HepG2 (cell line): ENCODE results near the gene MTMR6. TPM values are rescaled to one million over a fixed set of nuclear protein-coding genes. Genes with fewer than 3 reads are reported as not detected.
A peak's percentile ranks its signal among the peaks of the same experiment; 100 is the strongest.

Source experiments
- AGO2 ChIP-seq: fragments of 200-400 bp; formaldehyde crosslinking; optimal IDR thresholded peaks from 2 replicates; pipeline ENCODE3; 2017; ENCODE audit warnings: mild to moderate bottlenecking, low read depth, low read length, moderate library complexity
- FOSL2 ChIP-seq: sonication (generic); formaldehyde crosslinking; IDR thresholded peaks from 2 replicates; pipeline ENCODE4 v1.4.0; 2020; ENCODE audit warnings: missing genetic modification reagents
- JARID2 ChIP-seq: sonication (generic); formaldehyde crosslinking; IDR thresholded peaks from 2 replicates; pipeline ENCODE4 v1.8.1; 2023; ENCODE audit warnings: missing genetic modification reagents, inconsistent platforms; ENCODE audit not compliant: insufficient replicate concordance
- KAT2B ChIP-seq: fragments of 150-350 bp; IDR thresholded peaks from 2 replicates; pipeline ENCODE4 v1.6.1; 2014; ENCODE audit warnings: low read depth, low read length, borderline replicate concordance
- NFE2L2 ChIP-seq: fragments of 150-350 bp; IDR thresholded peaks from 2 replicates; pipeline ENCODE4 v1.6.1; 2014; ENCODE audit warnings: low read length
- PAX8 ChIP-seq: sonication (generic); formaldehyde crosslinking; IDR thresholded peaks from 2 replicates; pipeline ENCODE4 v1.8.0; 2022; ENCODE audit warnings: mild to moderate bottlenecking, missing genetic modification reagents, borderline replicate concordance
- SAP130 ChIP-seq: IDR thresholded peaks from 2 replicates; pipeline ENCODE4 v1.6.1; 2016; ENCODE audit warnings: low read depth
- SNRNP70 ChIP-seq: fragments of 200-400 bp; formaldehyde crosslinking; IDR thresholded peaks from 2 replicates; pipeline ENCODE4 v1.6.1; 2017; ENCODE audit warnings: mild to moderate bottlenecking, low read depth, low read length, moderate library complexity
- TAF1 ChIP-seq: sonication (generic); formaldehyde crosslinking; IDR thresholded peaks from 2 replicates; pipeline ENCODE4 v1.4.0; 2020; ENCODE audit warnings: missing genetic modification reagents
- ZEB1 ChIP-seq: IDR thresholded peaks from 2 replicates; pipeline ENCODE4 v1.6.1; 2012; ENCODE audit warnings: mild to moderate bottlenecking, low read depth, inconsistent platforms; ENCODE audit not compliant: insufficient replicate concordance
- ZFP36L1 ChIP-seq: sonication (generic); formaldehyde crosslinking; IDR thresholded peaks from 2 replicates; pipeline ENCODE4 v1.8.0; 2022; ENCODE audit warnings: mild to moderate bottlenecking, missing genetic modification reagents, moderate library complexity
- ZIK1 ChIP-seq: sonication (generic); formaldehyde crosslinking; IDR thresholded peaks from 2 replicates; pipeline ENCODE4 v1.5.0; 2020; ENCODE audit warnings: mild to moderate bottlenecking, low read depth, missing genetic modification reagents, borderline replicate concordance
- ZNF296 ChIP-seq: sonication (generic); formaldehyde crosslinking; conservative IDR thresholded peaks from 2 replicates; pipeline ENCODE4 v1.5.0; 2020; ENCODE audit warnings: mild to moderate bottlenecking, missing genetic modification reagents
- ZNF331 ChIP-seq: sonication (generic); formaldehyde crosslinking; IDR thresholded peaks from 2 replicates; pipeline ENCODE4 v1.4.0; 2020; ENCODE audit warnings: missing genetic modification reagents
- ZNF501 ChIP-seq: sonication (generic); formaldehyde crosslinking; IDR thresholded peaks from 2 replicates; pipeline ENCODE4 v1.5.1; 2020; ENCODE audit warnings: mild to moderate bottlenecking, moderate library complexity, missing genetic modification reagents
- ZNF737 ChIP-seq: sonication (generic); formaldehyde crosslinking; IDR thresholded peaks from 2 replicates; pipeline ENCODE4 v1.5.0; 2020; ENCODE audit warnings: missing genetic modification reagents, mild to moderate bottlenecking, borderline replicate concordance
- ZNF772 ChIP-seq: sonication (generic); formaldehyde crosslinking; IDR thresholded peaks from 2 replicates; pipeline ENCODE4 v1.5.0; 2020; ENCODE audit warnings: mild to moderate bottlenecking, missing genetic modification reagents
- ZNF776 ChIP-seq: sonication (generic); formaldehyde crosslinking; IDR thresholded peaks from 2 replicates; pipeline ENCODE4 v1.4.0; 2020; ENCODE audit warnings: mild to moderate bottlenecking, missing genetic modification reagents
- polyA plus RNA-seq, 8 experiments: library from polyadenylated mRNA; depleted of rRNA in 3 of 8; stranded (reverse) in 7 of 8; unstranded in 1 of 8; fragments of >200 nt; fragmentation: Illumina TruSeq in 4 of 8; extraction: Trizol in 4 of 8; gene quantifications; 2 replicates each; pipeline versions ENCODE4 v1.2.1 to v1.2.3, GENCODE V29; 2011 to 2016; ENCODE audit warnings: low read depth in 4 of 8, missing spikeins in 1 of 8, mixed read lengths in 1 of 8; ENCODE audit not compliant: insufficient read depth in 1 of 8
- total RNA-seq, 5 experiments: library from RNA; depleted of rRNA; stranded (reverse); fragments of >200 nt; fragmentation: Illumina TruSeq; extraction: Trizol; gene quantifications; 2 replicates each; pipeline ENCODE4 v1.2.3, GENCODE V29; 2016; ENCODE audit warnings: low read depth in 1 of 5
- TF ChIP-seq, protein P1 (sequence below): sonication (generic); formaldehyde crosslinking; IDR thresholded peaks from one replicate; pipeline ENCODE4 v1.5.1; 2020; ENCODE audit warnings: mild to moderate bottlenecking, missing genetic modification reagents; ENCODE audit errors: not compliant biosample characterization
- TF ChIP-seq, protein P2 (sequence below): sonication (generic); formaldehyde crosslinking; IDR thresholded peaks from 2 replicates; pipeline ENCODE4 v1.4.0; 2020; ENCODE audit warnings: mild to moderate bottlenecking, missing genetic modification reagents
- TF ChIP-seq, protein P3 (sequence below): sonication (generic); formaldehyde crosslinking; IDR thresholded peaks from 2 replicates; pipeline ENCODE4 v1.4.0; 2020; ENCODE audit warnings: missing genetic modification reagents

The MTMR6 gene
- total and polyA plus RNA-seq, 2 of the 13 experiments (the other 11 are each of a cell fraction or from before 2014, with no cell fraction given) = 3.4 to 7.8 TPM

DNA sequence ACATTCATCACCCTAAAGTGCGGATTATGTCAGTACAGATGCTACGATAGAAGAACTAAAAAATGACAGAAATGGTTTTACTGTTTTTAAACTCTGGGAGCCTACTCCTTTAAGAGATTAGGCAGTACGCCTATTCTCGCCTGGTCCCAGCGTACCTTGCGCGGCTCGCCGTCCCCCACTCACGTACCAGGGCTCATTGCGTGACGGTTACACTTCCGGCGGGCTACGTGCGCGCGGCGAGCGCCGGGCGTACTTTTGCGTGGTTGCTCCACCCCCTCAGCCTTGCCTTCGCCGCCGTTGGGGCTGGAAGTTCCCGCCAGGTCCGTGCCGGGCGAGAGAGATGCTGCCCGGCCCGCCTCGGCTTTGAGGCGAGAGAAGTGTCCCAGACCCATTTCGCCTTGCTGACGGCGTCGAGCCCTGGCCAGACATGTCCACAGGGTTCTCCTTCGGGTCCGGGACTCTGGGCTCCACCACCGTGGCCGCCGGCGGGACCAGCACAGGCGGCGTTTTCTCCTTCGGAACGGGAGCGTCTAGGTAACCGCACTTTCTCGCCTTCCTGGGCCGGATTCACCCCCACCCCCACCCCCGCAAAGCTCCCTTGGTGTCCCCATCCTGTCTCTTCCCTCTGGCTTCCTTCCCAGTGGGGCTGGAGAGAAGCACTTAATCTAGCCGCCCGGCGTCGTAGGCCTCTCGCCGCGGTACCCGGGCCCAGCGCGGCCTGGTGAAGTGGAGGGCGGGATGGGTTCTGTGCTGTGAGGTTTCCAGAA lies 14.2 kb upstream of the MTMR6 start, which contains the start of gene NUP58 (continued):
- peak; percentile 67; the same call in 1 of the 2 replicates for TF ChIP-seq ZNF772 (CRISPR knock-in tag)
- TF ChIP-seq PAX8 (CRISPR knock-in tag) = no peak
- TF ChIP-seq ZNF776 (CRISPR knock-in tag) = 0 out of 2 replicates have a peak, but pooled peaks have one; percentile 30
- TF ChIP-seq, protein P1, sequence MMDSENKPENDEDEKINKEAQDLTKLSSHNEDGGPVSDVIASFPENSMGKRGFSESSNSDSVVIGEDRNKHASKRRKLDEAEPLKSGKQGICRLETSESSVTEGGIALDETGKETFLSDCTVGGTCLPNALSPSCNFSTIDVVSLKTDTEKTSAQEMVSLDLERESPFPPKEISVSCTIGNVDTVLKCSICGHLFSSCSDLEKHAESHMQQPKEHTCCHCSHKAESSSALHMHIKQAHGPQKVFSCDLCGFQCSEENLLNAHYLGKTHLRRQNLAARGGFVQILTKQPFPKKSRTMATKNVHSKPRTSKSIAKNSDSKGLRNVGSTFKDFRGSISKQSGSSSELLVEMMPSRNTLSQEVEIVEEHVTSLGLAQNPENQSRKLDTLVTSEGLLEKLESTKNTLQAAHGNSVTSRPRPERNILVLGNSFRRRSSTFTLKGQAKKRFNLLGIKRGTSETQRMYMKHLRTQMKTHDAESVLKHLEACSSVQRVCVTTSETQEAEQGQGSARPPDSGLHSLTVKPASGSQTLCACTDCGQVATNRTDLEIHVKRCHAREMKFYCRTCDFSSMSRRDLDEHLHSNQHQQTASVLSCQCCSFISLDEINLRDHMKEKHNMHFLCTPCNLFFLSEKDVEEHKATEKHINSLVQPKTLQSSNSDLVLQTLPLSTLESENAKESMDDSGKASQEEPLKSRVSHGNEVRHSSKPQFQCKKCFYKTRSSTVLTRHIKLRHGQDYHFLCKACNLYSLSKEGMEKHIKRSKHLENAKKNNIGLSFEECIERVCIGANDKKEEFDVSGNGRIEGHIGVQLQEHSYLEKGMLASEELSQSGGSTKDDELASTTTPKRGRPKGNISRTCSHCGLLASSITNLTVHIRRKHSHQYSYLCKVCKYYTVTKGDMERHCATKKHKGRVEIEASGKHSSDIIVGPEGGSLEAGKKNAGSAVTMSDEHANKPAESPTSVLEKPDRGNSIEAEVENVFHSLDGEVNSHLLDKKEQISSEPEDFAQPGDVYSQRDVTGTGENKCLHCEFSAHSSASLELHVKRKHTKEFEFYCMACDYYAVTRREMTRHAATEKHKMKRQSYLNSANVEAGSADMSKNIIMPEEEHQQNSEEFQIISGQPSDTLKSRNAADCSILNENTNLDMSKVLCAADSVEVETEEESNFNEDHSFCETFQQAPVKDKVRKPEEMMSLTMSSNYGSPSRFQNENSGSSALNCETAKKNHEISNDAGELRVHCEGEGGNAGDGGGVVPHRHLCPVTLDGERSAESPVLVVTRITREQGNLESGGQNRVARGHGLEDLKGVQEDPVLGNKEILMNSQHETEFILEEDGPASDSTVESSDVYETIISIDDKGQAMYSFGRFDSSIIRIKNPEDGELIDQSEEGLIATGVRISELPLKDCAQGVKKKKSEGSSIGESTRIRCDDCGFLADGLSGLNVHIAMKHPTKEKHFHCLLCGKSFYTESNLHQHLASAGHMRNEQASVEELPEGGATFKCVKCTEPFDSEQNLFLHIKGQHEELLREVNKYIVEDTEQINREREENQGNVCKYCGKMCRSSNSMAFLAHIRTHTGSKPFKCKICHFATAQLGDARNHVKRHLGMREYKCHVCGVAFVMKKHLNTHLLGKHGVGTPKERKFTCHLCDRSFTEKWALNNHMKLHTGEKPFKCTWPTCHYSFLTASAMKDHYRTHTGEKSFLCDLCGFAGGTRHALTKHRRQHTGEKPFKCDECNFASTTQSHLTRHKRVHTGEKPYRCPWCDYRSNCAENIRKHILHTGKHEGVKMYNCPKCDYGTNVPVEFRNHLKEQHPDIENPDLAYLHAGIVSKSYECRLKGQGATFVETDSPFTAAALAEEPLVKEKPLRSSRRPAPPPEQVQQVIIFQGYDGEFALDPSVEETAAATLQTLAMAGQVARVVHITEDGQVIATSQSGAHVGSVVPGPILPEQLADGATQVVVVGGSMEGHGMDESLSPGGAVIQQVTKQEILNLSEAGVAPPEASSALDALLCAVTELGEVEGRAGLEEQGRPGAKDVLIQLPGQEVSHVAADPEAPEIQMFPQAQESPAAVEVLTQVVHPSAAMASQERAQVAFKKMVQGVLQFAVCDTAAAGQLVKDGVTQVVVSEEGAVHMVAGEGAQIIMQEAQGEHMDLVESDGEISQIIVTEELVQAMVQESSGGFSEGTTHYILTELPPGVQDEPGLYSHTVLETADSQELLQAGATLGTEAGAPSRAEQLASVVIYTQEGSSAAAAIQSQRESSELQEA (CRISPR knock-in tag) = no peak
- no peak for TF ChIP-seq KAT2B
- no peak for TF ChIP-seq ZFP36L1 (CRISPR knock-in tag)
- peak; percentile 64; the same call in 1 of the 2 replicates for TF ChIP-seq ZNF331
- no peak for TF ChIP-seq AGO2
- TF ChIP-seq ZNF501 (CRISPR knock-in tag) = peak; percentile 72
- TF ChIP-seq, protein P2, sequence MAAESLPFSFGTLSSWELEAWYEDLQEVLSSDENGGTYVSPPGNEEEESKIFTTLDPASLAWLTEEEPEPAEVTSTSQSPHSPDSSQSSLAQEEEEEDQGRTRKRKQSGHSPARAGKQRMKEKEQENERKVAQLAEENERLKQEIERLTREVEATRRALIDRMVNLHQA (CRISPR knock-in tag) = no peak
- TF ChIP-seq SNRNP70 = no peak
- peak; percentile 50; the same call in 1 of the 2 replicates for TF ChIP-seq ZIK1 (CRISPR knock-in tag)
- TF ChIP-seq ZNF296 (CRISPR knock-in tag) = 0 out of 2 replicates have a peak, but pooled peaks have one; percentile 33
- TF ChIP-seq JARID2 (CRISPR knock-in tag) = no peak
- no peak for TF ChIP-seq ZEB1
- TF ChIP-seq, protein P3, sequence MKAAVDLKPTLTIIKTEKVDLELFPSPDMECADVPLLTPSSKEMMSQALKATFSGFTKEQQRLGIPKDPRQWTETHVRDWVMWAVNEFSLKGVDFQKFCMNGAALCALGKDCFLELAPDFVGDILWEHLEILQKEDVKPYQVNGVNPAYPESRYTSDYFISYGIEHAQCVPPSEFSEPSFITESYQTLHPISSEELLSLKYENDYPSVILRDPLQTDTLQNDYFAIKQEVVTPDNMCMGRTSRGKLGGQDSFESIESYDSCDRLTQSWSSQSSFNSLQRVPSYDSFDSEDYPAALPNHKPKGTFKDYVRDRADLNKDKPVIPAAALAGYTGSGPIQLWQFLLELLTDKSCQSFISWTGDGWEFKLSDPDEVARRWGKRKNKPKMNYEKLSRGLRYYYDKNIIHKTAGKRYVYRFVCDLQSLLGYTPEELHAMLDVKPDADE (CRISPR knock-in tag) = no peak
- peak; percentile 84 for TF ChIP-seq TAF1
- TF ChIP-seq NFE2L2 = no peak
- peak; percentile 90 for TF ChIP-seq SAP130 (CRISPR knock-in tag)
- peak; percentile 73; the same call in 1 of the 2 replicates for TF ChIP-seq ZNF737
- peak; percentile 33 for TF ChIP-seq FOSL2 (CRISPR knock-in tag)
